GM12872 (cell line): ENCODE measurements around the gene ETNK1.

Source experiments
- TF ChIP-seq, protein P1 (sequence below): IDR thresholded peaks from 3 replicates; pipeline ENCODE4 v1.5.1; 2011; ENCODE audit warnings: low read depth, mild to moderate bottlenecking, low read length, moderate library complexity; ENCODE audit not compliant: insufficient read depth

ETNK1 gene

DNA sequence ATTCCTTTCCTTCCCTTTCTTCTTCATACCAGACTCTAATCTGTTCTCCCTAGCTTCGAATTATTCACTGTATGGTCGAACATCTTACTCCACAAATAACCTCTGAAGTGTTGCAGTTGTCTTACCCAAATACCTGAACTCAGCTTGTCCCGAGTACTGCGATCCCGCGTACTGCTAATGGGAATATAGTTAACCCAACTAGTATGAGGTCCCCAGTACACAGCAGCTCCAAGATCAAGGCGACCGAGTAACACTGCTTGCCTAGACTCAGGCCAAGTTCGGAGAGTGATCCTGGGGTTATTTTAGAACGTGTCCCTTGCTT lies 462 bp upstream of the ETNK1 start:
- TF ChIP-seq, protein P1, sequence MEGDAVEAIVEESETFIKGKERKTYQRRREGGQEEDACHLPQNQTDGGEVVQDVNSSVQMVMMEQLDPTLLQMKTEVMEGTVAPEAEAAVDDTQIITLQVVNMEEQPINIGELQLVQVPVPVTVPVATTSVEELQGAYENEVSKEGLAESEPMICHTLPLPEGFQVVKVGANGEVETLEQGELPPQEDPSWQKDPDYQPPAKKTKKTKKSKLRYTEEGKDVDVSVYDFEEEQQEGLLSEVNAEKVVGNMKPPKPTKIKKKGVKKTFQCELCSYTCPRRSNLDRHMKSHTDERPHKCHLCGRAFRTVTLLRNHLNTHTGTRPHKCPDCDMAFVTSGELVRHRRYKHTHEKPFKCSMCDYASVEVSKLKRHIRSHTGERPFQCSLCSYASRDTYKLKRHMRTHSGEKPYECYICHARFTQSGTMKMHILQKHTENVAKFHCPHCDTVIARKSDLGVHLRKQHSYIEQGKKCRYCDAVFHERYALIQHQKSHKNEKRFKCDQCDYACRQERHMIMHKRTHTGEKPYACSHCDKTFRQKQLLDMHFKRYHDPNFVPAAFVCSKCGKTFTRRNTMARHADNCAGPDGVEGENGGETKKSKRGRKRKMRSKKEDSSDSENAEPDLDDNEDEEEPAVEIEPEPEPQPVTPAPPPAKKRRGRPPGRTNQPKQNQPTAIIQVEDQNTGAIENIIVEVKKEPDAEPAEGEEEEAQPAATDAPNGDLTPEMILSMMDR = no peak

DNA sequence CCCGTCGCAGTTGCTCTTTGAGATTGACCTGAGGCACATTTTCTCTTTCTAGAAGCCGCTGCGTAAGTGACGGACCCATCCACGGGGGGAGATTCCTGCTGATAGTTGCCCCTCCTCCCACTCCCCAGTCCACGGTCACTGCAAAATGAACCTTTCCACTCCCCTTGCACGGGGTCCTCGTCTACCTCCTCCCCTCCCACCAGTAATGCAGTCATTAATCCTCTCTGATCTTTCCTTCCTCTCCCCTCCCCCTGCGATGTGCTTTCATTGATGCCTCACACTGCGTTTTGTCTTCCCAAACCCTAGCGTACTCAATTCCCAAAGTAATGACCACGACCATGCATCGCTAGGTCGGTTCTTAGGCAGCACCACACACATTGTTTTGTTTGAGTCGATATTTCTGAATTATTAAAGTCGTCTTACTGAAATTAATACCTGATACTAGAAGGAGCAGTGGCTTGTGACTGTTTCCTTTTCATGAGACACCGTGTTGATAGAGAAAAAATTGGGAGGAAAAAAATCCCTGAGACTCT lies 857 bp downstream of the ETNK1 start:
- TF ChIP-seq, protein P1 = no peak

DNA sequence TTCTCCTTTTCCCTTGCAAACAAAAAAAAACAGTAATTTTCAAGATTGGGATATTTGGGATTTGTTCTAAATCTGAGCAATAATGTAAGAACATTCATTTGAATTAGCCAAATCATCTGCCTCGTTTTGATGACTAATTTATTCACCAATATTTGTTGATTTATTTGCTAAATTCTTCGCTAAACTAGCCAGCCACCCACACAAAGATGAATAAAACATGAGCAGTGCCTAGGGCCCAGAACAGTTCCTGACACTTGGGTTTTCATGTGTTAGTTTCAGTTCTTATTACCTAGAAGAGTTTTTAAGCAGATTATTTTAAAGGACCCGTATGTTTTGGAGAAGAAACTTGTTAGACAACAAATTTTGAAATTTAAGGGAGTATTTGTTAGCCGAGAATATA lies 1.4 kb downstream of the ETNK1 start:
- TF ChIP-seq, protein P1 = no peak

DNA sequence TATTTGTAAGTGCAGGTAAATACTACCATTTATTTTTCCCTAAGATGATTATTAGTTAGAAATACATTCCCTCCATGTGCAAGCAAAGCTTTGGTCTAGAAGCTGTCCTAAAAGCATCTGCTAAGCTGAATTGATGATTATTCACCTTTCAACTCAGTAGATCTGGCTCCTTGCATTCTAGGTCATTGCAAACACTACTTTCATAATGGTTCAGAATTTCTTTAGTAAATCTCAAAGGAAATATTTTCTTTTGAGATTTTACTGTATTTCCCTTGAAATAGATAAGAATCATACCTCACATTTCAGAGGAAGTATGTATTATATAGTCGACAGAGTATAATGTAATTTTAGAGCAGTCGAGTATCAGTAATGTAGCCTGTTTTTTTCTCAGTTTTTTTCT lies 2.4 kb downstream of the ETNK1 start:
- TF ChIP-seq, protein P1 = no peak

DNA sequence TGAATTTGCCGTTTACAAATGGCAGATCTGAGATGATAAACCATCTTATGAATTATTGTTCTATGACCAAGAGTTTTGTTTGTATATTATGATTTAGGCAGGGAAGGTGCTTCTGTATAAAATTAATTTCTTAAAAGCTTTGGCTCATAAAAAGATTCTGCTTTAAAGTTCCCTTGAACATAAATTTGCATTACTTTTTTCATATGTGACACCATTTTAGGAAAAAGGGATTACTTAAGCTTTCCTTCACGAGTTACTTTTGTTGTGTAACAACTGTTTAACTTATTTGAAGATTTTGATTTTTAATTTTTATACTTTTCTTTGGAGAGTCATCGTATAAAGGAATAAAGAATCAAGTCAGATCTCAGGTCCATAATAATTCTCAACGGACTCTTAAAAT lies 3.3 kb downstream of the ETNK1 start:
- TF ChIP-seq, protein P1 = no peak

DNA sequence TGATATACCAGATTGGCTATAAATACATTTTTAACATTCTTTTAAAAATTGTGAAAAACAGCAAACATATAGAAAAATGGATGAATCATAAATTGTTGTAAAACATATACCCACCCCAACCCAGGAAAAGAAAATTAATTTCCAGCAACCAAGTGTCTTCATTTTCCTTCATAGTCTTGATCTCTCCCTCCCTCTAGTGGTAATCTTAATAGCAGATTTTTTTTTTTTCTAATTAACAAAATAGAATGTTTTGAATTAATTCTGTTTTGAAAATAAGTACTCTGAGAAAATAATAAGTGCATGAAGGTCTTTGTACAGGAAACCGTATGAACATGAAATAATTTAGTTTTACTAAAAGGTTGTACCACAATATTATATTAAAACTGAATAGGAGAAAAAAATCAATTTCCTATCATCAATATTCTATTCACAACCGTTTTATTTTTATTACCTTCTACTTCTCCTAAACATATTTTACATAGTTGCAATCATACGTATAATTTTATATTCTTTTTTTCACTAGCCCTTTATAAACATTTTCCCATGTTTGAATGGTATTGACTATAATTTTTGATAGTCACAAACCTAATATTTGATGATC lies 7.0 kb downstream of the ETNK1 start:
- TF ChIP-seq, protein P1 = peak; percentile 32; the same call in 1 of the 3 replicates

DNA sequence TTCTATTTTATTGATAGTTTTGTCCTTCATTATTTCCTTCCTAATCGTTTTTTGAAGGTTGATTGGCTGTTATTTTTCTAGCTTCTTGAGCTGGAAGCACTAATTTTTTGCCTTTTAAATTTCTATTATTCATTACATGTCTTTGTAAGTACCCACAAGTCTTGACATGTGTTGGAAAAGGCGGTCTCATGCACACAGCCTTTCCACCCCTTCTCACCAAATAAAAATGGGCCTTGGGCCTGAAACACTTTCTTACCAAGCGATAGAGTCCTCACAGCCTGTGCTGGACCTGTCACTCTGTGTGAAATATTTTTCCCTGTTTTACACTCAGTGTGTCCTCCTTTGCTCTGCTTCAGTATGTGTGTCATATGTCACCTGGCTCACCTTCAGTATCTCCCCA lies 9.9 kb downstream of the ETNK1 start:
- TF ChIP-seq, protein P1 = no peak

DNA sequence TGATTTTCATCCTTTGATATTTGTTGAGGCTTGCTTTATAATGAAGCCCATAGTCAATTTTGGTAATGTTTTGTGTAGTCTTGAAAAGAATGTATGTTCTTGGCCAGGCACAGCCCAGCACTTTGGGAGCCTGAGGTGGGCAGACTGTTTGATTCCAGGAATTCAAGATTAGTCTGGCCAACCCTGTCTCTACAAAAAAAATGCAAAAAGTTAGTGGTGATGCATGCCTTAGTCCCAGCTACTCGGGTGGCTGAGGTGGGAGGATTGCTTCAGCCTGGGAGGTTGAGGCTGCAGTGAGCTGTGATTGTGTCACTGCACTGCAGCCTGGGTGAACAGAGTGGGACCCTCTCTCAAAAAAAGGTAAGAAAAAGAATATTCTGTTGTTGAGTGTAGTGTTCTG lies 10.8 kb downstream of the ETNK1 start:
- TF ChIP-seq, protein P1 = no peak
